Measurements from ENCODE around the gene KRTAP3-3. TPM values are rescaled to one million over a fixed set of nuclear protein-coding genes. Genes with fewer than 3 reads are reported as not detected.

KRTAP3-3 gene
- total and polyA plus RNA-seq, 2 of the 8 experiments (the other 6 are each of a cell fraction or from before 2014, with no cell fraction given): not detected

- no peak overlapping the region for H2BK12ac ChIP-seq (ENCODE audit: low read depth, low read length)
- no peak for TF ChIP-seq CHD2 (IDR thresholded peaks at IDR 0.05; ENCODE audit: low read length)
- TF ChIP-seq TBP (IDR thresholded peaks at IDR 0.05; ENCODE audit: low read depth, low read length): no peak
- TF ChIP-seq BRCA1 (IDR thresholded peaks at IDR 0.05; ENCODE audit: low read depth, low read length): no peak
- no peak for TF ChIP-seq CTBP2 (IDR thresholded peaks at IDR 0.05; ENCODE audit: borderline replicate concordance, insufficient read depth, insufficient read length, low read length)
- TF ChIP-seq BACH1 (IDR thresholded peaks at IDR 0.05; ENCODE audit: low read length): no peak
- TF ChIP-seq RFX5 (IDR thresholded peaks at IDR 0.05; ENCODE audit: borderline replicate concordance, low read depth, low read length): no peak
- TF ChIP-seq SIRT6 (IDR thresholded peaks at IDR 0.05; ENCODE audit: low read length): no peak
- TF ChIP-seq RBBP5 (IDR thresholded peaks at IDR 0.05; ENCODE audit: borderline replicate concordance, low read depth, low read length): no peak
- no peak for TF ChIP-seq ASH2L (IDR thresholded peaks at IDR 0.05; ENCODE audit: low read length)
- no peak for TF ChIP-seq SIX5 (IDR thresholded peaks at IDR 0.05; ENCODE audit: low read depth, low read length)
- no peak for TF ChIP-seq BCL11A (IDR thresholded peaks at IDR 0.05; ENCODE audit: low read depth in 2 of 2, low read length in 2 of 2)
- no peak for TF ChIP-seq TAF7 (optimal IDR thresholded peaks at IDR 0.05; ENCODE audit: borderline replicate concordance, low read depth, low read length)
- TF ChIP-seq SP4 (IDR thresholded peaks at IDR 0.05; ENCODE audit: low read length): no peak
- no peak for TF ChIP-seq KDM1A (IDR thresholded peaks at IDR 0.05; ENCODE audit: borderline replicate concordance, low read length)
- TF ChIP-seq POLR2AphosphoS5 (IDR thresholded peaks at IDR 0.05; ENCODE audit: low read depth, low read length): no peak
- no peak for TF ChIP-seq CREB1 (IDR thresholded peaks at IDR 0.05)
- no peak overlapping the region for H3K27ac ChIP-seq (ENCODE audit: low read depth, low read length)
- H2AK5ac ChIP-seq (ENCODE audit: low read depth, low read length): no peak overlapping the region
- no peaks in the 10 kb centered on the region for H3K27me3 ChIP-seq (replicated peaks in 1 of 4; ENCODE audit: control insufficient read depth in 3 of 4, extremely low read depth in 1 of 4, insufficient read depth in 3 of 4, low read length in 3 of 4)
- no peak overlapping the region for H3K14ac ChIP-seq (ENCODE audit: insufficient read length)
- H2BK20ac ChIP-seq (ENCODE audit: low read length): no peak overlapping the region
- ChIA-PET POLR2A (ENCODE audit: partially characterized antibody) (no interaction called here), CTCF (ENCODE audit: partially characterized antibody) (no interaction called here)
- H3K9ac ChIP-seq (replicated peaks in 1 of 4; ENCODE audit: extremely low read depth in 1 of 4, low read depth in 3 of 4, low read length in 3 of 4): no peak overlapping the region
- H3K56ac ChIP-seq (replicated peaks; ENCODE audit: insufficient read length, low read depth, low read length): no peak overlapping the region
- H3K23me2 ChIP-seq (ENCODE audit: low read depth, low read length): no peaks in the 10 kb centered on the region
- no peak overlapping the region for H3K4me2 ChIP-seq (ENCODE audit: insufficient read depth in 1 of 2, low read depth in 2 of 2, low read length in 2 of 2)
- no peak overlapping the region for H2BK5ac ChIP-seq (ENCODE audit: low read depth, low read length)
- no peak overlapping the region for H2BK120ac ChIP-seq (replicated peaks; ENCODE audit: low read depth, low read length)
- H4K91ac ChIP-seq (replicated peaks; ENCODE audit: insufficient read length, low read length): no peak overlapping the region
- 53% methylated on average over 3 of the region's 3 CpGs; no CpG with 5 or more reads in 1 of the 2 experiments for WGBS, 2 experiments (ENCODE audit: extremely low coverage in 1 of 2, insufficient coverage in 1 of 2, insufficient read length in 1 of 2, insufficient replicate concordance in 2 of 2, low coverage in 1 of 2, low lambda C conversion rate in 2 of 2, missing lambda C conversion rate in 1 of 2)
- no peak overlapping the region for H3K4me3 ChIP-seq (ENCODE audit: extremely low read depth in 1 of 4, insufficient read depth in 2 of 4, low read depth in 3 of 4, low read length in 4 of 4)
- no peak for FAIRE-seq
- no peak overlapping the region for H3K23ac ChIP-seq (ENCODE audit: insufficient read length)
- H2BK15ac ChIP-seq (ENCODE audit: low read length): no peak overlapping the region
- H3K4me1 ChIP-seq (replicated peaks in 1 of 4; ENCODE audit: control insufficient read depth in 3 of 4, insufficient read depth in 4 of 4, low read length in 3 of 4): no peaks in the 10 kb centered on the region
- no peaks in the 10 kb centered on the region for H3K79me2 ChIP-seq (ENCODE audit: control insufficient read depth in 1 of 2, insufficient read depth in 2 of 2, low read length in 2 of 2)
- no peaks in the 10 kb centered on the region for H3K36me3 ChIP-seq (ENCODE audit: control insufficient read depth in 2 of 4, insufficient read depth in 4 of 4, low read length in 3 of 4)
- no peaks in the 10 kb centered on the region for H3K79me1 ChIP-seq (ENCODE audit: low read depth, low read length)
- no peak overlapping the region for H4K5ac ChIP-seq (ENCODE audit: insufficient read length, low read depth, low read length)
- H3K4ac ChIP-seq (replicated peaks; ENCODE audit: insufficient read length, low read depth, low read length): no peak overlapping the region
- no peak overlapping the region for H2AFZ ChIP-seq (ENCODE audit: low read length)
- H4K8ac ChIP-seq (ENCODE audit: extremely low read depth, insufficient read depth, low read length): no peak overlapping the region
- no peak for DNase-seq (ENCODE audit: low read depth in 1 of 2, low spot score in 2 of 2)
- no peak overlapping the region for H3K18ac ChIP-seq (ENCODE audit: extremely low read depth, low read length)
- no peaks in the 10 kb centered on the region for H3K9me3 ChIP-seq (ENCODE audit: insufficient read depth in 2 of 2, low read depth in 1 of 2, low read length in 1 of 2)
- no peaks in the 10 kb centered on the region for H4K20me1 ChIP-seq (replicated peaks in 1 of 2; ENCODE audit: control insufficient read depth in 1 of 2, insufficient read depth in 2 of 2, low read length in 2 of 2)
Observed at GRCh38 chr17:40974366-40974765, 19.6 kb downstream of the KRTAP3-3 start.
